Activated T-cell treated with anti-CD3 and anti-CD28 coated beads for 24 hours (primary cell): Measurements from ENCODE around the gene DCUN1D2.
"Not testable (repeated sequence)": the region's sequence is repeated elsewhere in the genome, so short reads cannot be mapped to it uniquely, and the experiment has no call there.

Source experiments
- DNase-seq: peaks from one replicate; pipeline ENCODE4 v3.0.0-alpha.2; 2020; ENCODE audit warnings: low read depth

DCUN1D2 gene

GRCh38 chr13:113465300-113465699 lies 25.2 kb downstream of the DCUN1D2 start:
- no peak for DNase-seq

GRCh38 chr13:113464476-113464875 lies 26.0 kb downstream of the DCUN1D2 start:
- DNase-seq, result no peak

GRCh38 chr13:113461022-113461751 lies 29.3 kb downstream of the DCUN1D2 start:
- no peak for DNase-seq

GRCh38 chr13:113460599-113460998 lies 29.9 kb downstream of the DCUN1D2 start:
- DNase-seq, result no peak

- no peak for DNase-seq
These were observed 30.4 kb downstream of the DCUN1D2 start for GRCh38 chr13:113460064-113460555.

GRCh38 chr13:113458253-113459065 lies 32.1 kb downstream of the DCUN1D2 start:
- DNase-seq, result no peak

GRCh38 chr13:113457510-113457909 lies 33.0 kb downstream of the DCUN1D2 start:
- DNase-seq, result no peak

GRCh38 chr13:113456116-113456702 lies 34.3 kb downstream of the DCUN1D2 start:
- no peak for DNase-seq

- DNase-seq, result no peak
These were observed 35.1 kb downstream of the DCUN1D2 start for GRCh38 chr13:113455384-113455783.

- DNase-seq, result no peak
These were observed 35.6 kb downstream of the DCUN1D2 start for GRCh38 chr13:113454936-113455335.

GRCh38 chr13:113452942-113453901 lies 37.3 kb downstream of the DCUN1D2 start, which contains the start of gene ADPRHL1:
TSS of gene ADPRHL1 (minus strand) at chr13:113453488. CDS start at chr13:113453437, 51 bp downstream.
- DNase-seq, result no peak

- no peak for DNase-seq
These were observed 38.0 kb downstream of the DCUN1D2 start for GRCh38 chr13:113452466-113452865.

GRCh38 chr13:113451951-113452421 lies 38.5 kb downstream of the DCUN1D2 start:
- DNase-seq, result no peak

GRCh38 chr13:113450861-113451620 lies 39.5 kb downstream of the DCUN1D2 start:
- not testable (repeated sequence) for DNase-seq

GRCh38 chr13:113450348-113450744 lies 40.2 kb downstream of the DCUN1D2 start:
- not testable (repeated sequence) for DNase-seq

GRCh38 chr13:113449693-113450347 lies 40.7 kb downstream of the DCUN1D2 start:
- no peak for DNase-seq

- DNase-seq, result peak; percentile 6
These were observed 41.4 kb downstream of the DCUN1D2 start for GRCh38 chr13:113448885-113449692.

GRCh38 chr13:113448545-113448884 lies 42.0 kb downstream of the DCUN1D2 start:
- DNase-seq, result no peak

- no peak for DNase-seq
These were observed 42.9 kb downstream of the DCUN1D2 start for GRCh38 chr13:113447596-113447995.
